Measurements from ENCODE around the gene ANKS4B.

The ANKS4B gene

GRCh38 chr16:21208446-21209230 lies 24.9 kb upstream of the ANKS4B start:
- no peak for ATAC-seq
- TF ChIP-seq BACH2 (CRISPR knock-in tag; IDR thresholded peaks at IDR 0.05; ENCODE audit: borderline replicate concordance) = no peak

- TF ChIP-seq POU6F1 (CRISPR knock-in tag; IDR thresholded peaks at IDR 0.05; ENCODE audit: borderline replicate concordance, low read depth) (no peak), CSRNP3 (CRISPR knock-in tag; IDR thresholded peaks at IDR 0.05) (no peak), TCF4 (CRISPR knock-in tag; IDR thresholded peaks at IDR 0.05; ENCODE audit: borderline replicate concordance) (no peak), CSDC2 (CRISPR knock-in tag; IDR thresholded peaks at IDR 0.05) (no peak), ZFP30 (CRISPR knock-in tag; IDR thresholded peaks at IDR 0.05) (no peak), SNAI2 (CRISPR knock-in tag; IDR thresholded peaks at IDR 0.05) (no peak), BACH2 (CRISPR knock-in tag; IDR thresholded peaks at IDR 0.05; ENCODE audit: borderline replicate concordance) (no peak), ISL1 (CRISPR knock-in tag; IDR thresholded peaks at IDR 0.05) (no peak), OSR1 (CRISPR knock-in tag; IDR thresholded peaks at IDR 0.05) (no peak), ZC3H10 (CRISPR knock-in tag; IDR thresholded peaks at IDR 0.05) (no peak), ARNTL (CRISPR knock-in tag; IDR thresholded peaks at IDR 0.05; ENCODE audit: borderline replicate concordance, low read depth) (no peak), PPARA (CRISPR knock-in tag; IDR thresholded peaks at IDR 0.05; ENCODE audit: borderline replicate concordance) (no peak), ZFP3 (CRISPR knock-in tag; IDR thresholded peaks at IDR 0.05) (no peak), PATZ1 (CRISPR knock-in tag; IDR thresholded peaks at IDR 0.05; ENCODE audit: borderline replicate concordance) (no peak), TOX (CRISPR knock-in tag; IDR thresholded peaks at IDR 0.05; ENCODE audit: borderline replicate concordance) (no peak), ZNF565 (CRISPR knock-in tag; conservative IDR thresholded peaks at IDR 0.05; ENCODE audit: low read depth) (no peak), ESRRG (CRISPR knock-in tag; IDR thresholded peaks at IDR 0.05) (no peak), CREB5 (CRISPR knock-in tag; IDR thresholded peaks at IDR 0.05; ENCODE audit: low read depth) (no peak), ZNF8 (CRISPR knock-in tag; IDR thresholded peaks at IDR 0.05) (no peak), ZNF70 (CRISPR knock-in tag; IDR thresholded peaks at IDR 0.05) (no peak)
- no peak for ATAC-seq
Observed at GRCh38 chr16:21211486-21211885, 22.0 kb upstream of the ANKS4B start, which contains the start of gene ZP2. Gene ZP2, minus strand, starts transcription at chr16:21211574. Its CDS starts 27 bp downstream, at chr16:21211547.

- TF ChIP-seq ZNF8 (CRISPR knock-in tag; IDR thresholded peaks at IDR 0.05) (no peak), POU6F1 (CRISPR knock-in tag; IDR thresholded peaks at IDR 0.05; ENCODE audit: borderline replicate concordance, low read depth) (no peak), ZNF565 (CRISPR knock-in tag; conservative IDR thresholded peaks at IDR 0.05; ENCODE audit: low read depth) (no peak), SNAI2 (CRISPR knock-in tag; IDR thresholded peaks at IDR 0.05) (no peak), CSRNP3 (CRISPR knock-in tag; IDR thresholded peaks at IDR 0.05) (no peak), TCF4 (CRISPR knock-in tag; IDR thresholded peaks at IDR 0.05; ENCODE audit: borderline replicate concordance) (no peak), CREB5 (CRISPR knock-in tag; IDR thresholded peaks at IDR 0.05; ENCODE audit: low read depth) (no peak), TSHZ2 (CRISPR knock-in tag; IDR thresholded peaks at IDR 0.05) (no peak), PPARA (CRISPR knock-in tag; IDR thresholded peaks at IDR 0.05; ENCODE audit: borderline replicate concordance) (no peak), ZNF70 (CRISPR knock-in tag; IDR thresholded peaks at IDR 0.05) (no peak), CSDC2 (CRISPR knock-in tag; IDR thresholded peaks at IDR 0.05) (no peak), ZC3H10 (CRISPR knock-in tag; IDR thresholded peaks at IDR 0.05) (no peak), ESRRG (CRISPR knock-in tag; IDR thresholded peaks at IDR 0.05) (no peak), OSR1 (CRISPR knock-in tag; IDR thresholded peaks at IDR 0.05) (no peak)
- no peak for ATAC-seq
Observed at GRCh38 chr16:21214086-21214485, 19.4 kb upstream of the ANKS4B start.

Data from SK-N-SH treated with all-trans-retinoic acid at 6 μM for 48 hours (cell line).